DOHH2 (cell line): ENCODE measurements around the gene SNX9.

Experiments
- H3F3A ChIP-seq: fragments of 200-600 bp; sonication (generic), shearing (Covaris generic); 2 replicates; pipeline ENCODE4 v1.6.0; 2016; ENCODE audit warnings: antibody characterized with exemption, mild to moderate bottlenecking; ENCODE audit not compliant: control insufficient read depth, insufficient read depth
- H3K27ac ChIP-seq: fragments of 200-600 bp; sonication (generic); 2 replicates; pipeline ENCODE4 v1.5.1; 2014; ENCODE audit warnings: low read depth, mild to moderate bottlenecking, low read length, moderate library complexity
- H3K27me3 ChIP-seq: fragments of 200-600 bp; sonication (generic); 2 replicates; pipeline ENCODE4 v1.6.1; 2014; ENCODE audit warnings: mild to moderate bottlenecking, low read length, mixed read lengths; ENCODE audit not compliant: control insufficient read depth
- H3K36me3 ChIP-seq: fragments of 200-600 bp; sonication (generic); 2 replicates; pipeline ENCODE4 v1.6.1; 2014; ENCODE audit warnings: mild to moderate bottlenecking, low read length, moderate library complexity, mixed read lengths; ENCODE audit not compliant: control insufficient read depth
- H3K4me1 ChIP-seq: fragments of 200-600 bp; sonication (generic); 2 replicates; pipeline ENCODE4 v1.6.1; 2014; ENCODE audit warnings: mild to moderate bottlenecking, low read length, mixed read lengths; ENCODE audit not compliant: control insufficient read depth
- H3K4me2 ChIP-seq: fragments of 200-600 bp; sonication (generic); 2 replicates; pipeline ENCODE4 v1.6.0; 2014; ENCODE audit warnings: mild to moderate bottlenecking, low read length, moderate library complexity
- H3K4me3 ChIP-seq: fragments of 200-600 bp; sonication (generic); 2 replicates; pipeline ENCODE4 v1.5.1; 2014; ENCODE audit warnings: mild to moderate bottlenecking, low read length, mixed read lengths
- H3K79me2 ChIP-seq: fragments of 200-600 bp; sonication (generic); 2 replicates; pipeline ENCODE4 v1.6.1; 2014; ENCODE audit warnings: mild to moderate bottlenecking, low read length, mixed read lengths; ENCODE audit not compliant: control insufficient read depth
- H3K9me2 ChIP-seq: fragments of 200-600 bp; sonication (generic); replicated peaks from 2 replicates; pipeline ENCODE4 v1.6.1; 2014; ENCODE audit warnings: mild to moderate bottlenecking, low read length, mixed read lengths; ENCODE audit not compliant: control insufficient read depth
- H3K9me3 ChIP-seq: fragments of 200-600 bp; sonication (generic); 2 replicates; pipeline ENCODE4 v1.6.1; 2014; ENCODE audit warnings: antibody characterized with exemption, low read length, mixed read lengths; ENCODE audit not compliant: control insufficient read depth, insufficient read depth
- H4K20me1 ChIP-seq: fragments of 200-600 bp; sonication (generic); 2 replicates; pipeline ENCODE4 v1.6.0; 2014; ENCODE audit warnings: low read depth, mild to moderate bottlenecking, antibody characterized with exemption, low read length, moderate library complexity; ENCODE audit not compliant: control insufficient read depth, insufficient read depth
- EZH2phosphoT487 ChIP-seq: fragments of 200-600 bp; sonication (generic); IDR thresholded peaks from 2 replicates; pipeline ENCODE4 v1.6.1; 2017; ENCODE audit warnings: borderline replicate concordance, mild to moderate bottlenecking, antibody characterized with exemption, low read length, moderate library complexity, mixed read lengths
- TF ChIP-seq, protein P1 (sequence below): fragments of 200-600 bp; sonication (generic); IDR thresholded peaks from one replicate; pipeline ENCODE4 v1.5.1; 2014; ENCODE audit warnings: antibody characterized with exemption, mild to moderate bottlenecking, low read depth, low read length; ENCODE audit not compliant: poor library complexity, severe bottlenecking

SNX9 gene

DNA sequence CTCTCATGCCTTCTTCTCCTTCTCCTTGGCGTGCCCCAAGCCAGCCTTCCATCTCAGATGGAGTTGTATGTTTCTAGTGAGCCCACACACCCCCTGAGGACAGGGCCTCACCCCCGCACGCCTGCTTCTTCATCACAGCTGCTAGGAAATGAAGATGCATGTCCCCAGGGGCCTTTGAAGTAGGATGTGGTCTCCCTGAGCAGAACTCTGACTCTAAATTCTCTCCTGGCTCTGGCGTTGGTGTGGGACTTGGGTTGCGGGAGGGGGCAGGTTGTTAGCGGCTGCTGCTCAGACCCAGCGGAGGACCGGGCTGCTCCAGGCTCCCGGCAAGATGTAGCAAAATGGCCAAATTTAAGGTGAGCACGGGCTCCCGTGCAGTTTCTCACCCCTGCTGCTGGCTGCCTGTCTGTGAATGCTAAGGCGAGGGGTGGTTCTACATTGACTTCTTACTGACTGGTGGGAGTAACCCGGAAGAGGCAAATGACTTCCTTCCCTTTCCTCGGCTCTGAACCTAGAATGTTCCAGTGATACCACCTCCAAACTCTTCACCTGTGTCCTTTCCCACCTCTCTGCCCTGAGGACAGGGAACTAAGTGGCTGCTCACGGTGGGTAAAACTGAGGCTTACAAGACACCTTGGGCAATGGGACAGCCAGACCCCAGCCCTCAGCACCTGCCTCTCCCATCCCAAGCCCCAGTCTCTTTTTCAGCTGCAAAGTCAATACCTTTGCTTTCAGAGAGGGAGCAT is 167.4 kb downstream of the SNX9 start:
- Histone ChIP-seq H4K20me1 (no peaks in the 10 kb centered on the region), H3K9me3 (no peaks in the 10 kb centered on the region), H3K4me3 (no peak overlapping the region), H3K4me2 (no peak overlapping the region), H3K9me2 (no peaks in the 10 kb centered on the region), H3K79me2 (no peaks in the 10 kb centered on the region), H3F3A (no peaks in the 10 kb centered on the region), H3K27me3 (peaks cover under 1% of the 10 kb centered on the region; the same call in 1 of the 2 replicates), H3K4me1 (peaks cover 8% of the 10 kb centered on the region), H3K36me3 (no peaks in the 10 kb centered on the region), H3K27ac (no peak overlapping the region)
- TF ChIP-seq, protein P1, sequence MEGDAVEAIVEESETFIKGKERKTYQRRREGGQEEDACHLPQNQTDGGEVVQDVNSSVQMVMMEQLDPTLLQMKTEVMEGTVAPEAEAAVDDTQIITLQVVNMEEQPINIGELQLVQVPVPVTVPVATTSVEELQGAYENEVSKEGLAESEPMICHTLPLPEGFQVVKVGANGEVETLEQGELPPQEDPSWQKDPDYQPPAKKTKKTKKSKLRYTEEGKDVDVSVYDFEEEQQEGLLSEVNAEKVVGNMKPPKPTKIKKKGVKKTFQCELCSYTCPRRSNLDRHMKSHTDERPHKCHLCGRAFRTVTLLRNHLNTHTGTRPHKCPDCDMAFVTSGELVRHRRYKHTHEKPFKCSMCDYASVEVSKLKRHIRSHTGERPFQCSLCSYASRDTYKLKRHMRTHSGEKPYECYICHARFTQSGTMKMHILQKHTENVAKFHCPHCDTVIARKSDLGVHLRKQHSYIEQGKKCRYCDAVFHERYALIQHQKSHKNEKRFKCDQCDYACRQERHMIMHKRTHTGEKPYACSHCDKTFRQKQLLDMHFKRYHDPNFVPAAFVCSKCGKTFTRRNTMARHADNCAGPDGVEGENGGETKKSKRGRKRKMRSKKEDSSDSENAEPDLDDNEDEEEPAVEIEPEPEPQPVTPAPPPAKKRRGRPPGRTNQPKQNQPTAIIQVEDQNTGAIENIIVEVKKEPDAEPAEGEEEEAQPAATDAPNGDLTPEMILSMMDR: no peak
- TF ChIP-seq EZH2phosphoT487: no peak

DNA sequence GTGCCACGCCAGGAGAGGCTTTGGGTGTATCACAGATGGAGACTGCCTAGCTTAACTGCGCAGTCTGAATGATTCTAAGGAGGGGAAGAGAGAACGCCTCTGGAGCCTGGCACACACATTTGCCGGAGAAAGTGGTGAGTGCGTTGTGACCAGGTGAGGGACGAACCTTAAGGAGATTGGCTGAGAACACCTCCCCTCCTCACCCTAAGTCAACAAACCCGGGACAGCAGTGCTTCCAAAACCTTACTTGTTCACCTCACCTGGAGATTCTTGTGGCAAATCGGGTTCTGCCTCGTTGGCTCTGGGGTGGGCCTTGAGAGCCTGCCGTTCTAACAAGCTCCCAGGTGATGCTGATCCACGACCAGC is 168.0 kb downstream of the SNX9 start:
- Histone ChIP-seq H3K9me3 (no peaks in the 10 kb centered on the region), H3K27me3 (no peaks in the 10 kb centered on the region), H3K4me2 (no peak overlapping the region), H3K4me1 (peaks cover 8% of the 10 kb centered on the region), H4K20me1 (no peaks in the 10 kb centered on the region), H3K79me2 (no peaks in the 10 kb centered on the region), H3K36me3 (no peaks in the 10 kb centered on the region), H3K9me2 (no peaks in the 10 kb centered on the region), H3K27ac (no peak overlapping the region), H3K4me3 (no peak overlapping the region), H3F3A (no peaks in the 10 kb centered on the region)
- TF ChIP-seq EZH2phosphoT487: no peak
- TF ChIP-seq, protein P1: no peak

DNA sequence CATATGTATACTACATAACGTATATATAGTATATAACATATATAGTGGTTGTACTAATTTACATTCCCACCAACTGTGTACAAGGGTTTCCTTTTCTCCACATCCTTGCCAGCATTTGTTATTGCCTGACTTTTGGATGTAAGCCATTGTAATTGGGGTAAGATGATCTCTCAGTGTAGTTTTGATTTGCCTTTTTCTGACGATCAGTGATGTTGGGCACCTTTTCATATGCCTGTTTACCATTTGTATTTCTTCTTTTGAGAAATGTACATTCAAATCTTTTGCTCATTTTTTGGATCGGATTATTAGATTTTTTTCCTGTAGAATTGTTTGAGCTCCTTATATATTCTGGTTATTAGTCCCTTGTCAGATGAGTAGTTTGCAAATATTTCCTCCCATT is 170.0 kb downstream of the SNX9 start:
- Histone ChIP-seq H3K27me3 (no peaks in the 10 kb centered on the region), H3K4me2 (no peak overlapping the region), H4K20me1 (no peaks in the 10 kb centered on the region), H3K4me1 (peaks cover 8% of the 10 kb centered on the region), H3K9me2 (no peaks in the 10 kb centered on the region), H3F3A (no peaks in the 10 kb centered on the region), H3K4me3 (no peak overlapping the region), H3K27ac (no peak overlapping the region), H3K36me3 (no peaks in the 10 kb centered on the region), H3K9me3 (no peaks in the 10 kb centered on the region), H3K79me2 (no peaks in the 10 kb centered on the region)
- TF ChIP-seq EZH2phosphoT487: no peak
- TF ChIP-seq, protein P1: no peak
